Loucy (cell line): ENCODE data around the gene SNRNP25.

Experiments used
- H2AFZ ChIP-seq: fragments of 200-600 bp; sonication (generic); 2 replicates; pipeline ENCODE4 v1.6.0; 2016; ENCODE audit warnings: antibody characterized with exemption, mild to moderate bottlenecking, low read length, moderate library complexity
- H3F3A ChIP-seq: fragments of 200-600 bp; 2 replicates; pipeline ENCODE4 v1.6.0; 2016; ENCODE audit warnings: antibody characterized with exemption, low read depth, mild to moderate bottlenecking
- H3K27me3 ChIP-seq: fragments of 200-600 bp; sonication (generic); 2 replicates; pipeline ENCODE4 v1.6.1; 2014; ENCODE audit warnings: low read length, mild to moderate bottlenecking; ENCODE audit not compliant: insufficient read depth, poor library complexity, severe bottlenecking
- H3K36me3 ChIP-seq: fragments of 200-600 bp; sonication (generic); 2 replicates; pipeline ENCODE4 v1.6.1; 2016; ENCODE audit warnings: low read length; ENCODE audit not compliant: insufficient read depth
- H3K4me1 ChIP-seq: fragments of 200-600 bp; sonication (generic); 2 replicates; pipeline ENCODE4 v1.5.1; 2014; ENCODE audit warnings: low read length, mild to moderate bottlenecking; ENCODE audit not compliant: insufficient read depth, poor library complexity, severe bottlenecking
- H3K4me2 ChIP-seq: fragments of 200-600 bp; sonication (generic); 2 replicates; pipeline ENCODE4 v1.6.0; 2014; ENCODE audit warnings: antibody characterized with exemption, low read length, low read depth, mild to moderate bottlenecking; ENCODE audit not compliant: poor library complexity, severe bottlenecking
- H3K4me3 ChIP-seq: fragments of 200-600 bp; sonication (generic); 2 replicates; pipeline ENCODE4 v1.5.1; 2014; ENCODE audit warnings: low read length, mild to moderate bottlenecking, mixed read lengths; ENCODE audit not compliant: poor library complexity, severe bottlenecking
- H3K79me2 ChIP-seq: fragments of 200-600 bp; sonication (generic); 2 replicates; pipeline ENCODE4 v1.6.1; 2014; ENCODE audit warnings: low read length; ENCODE audit not compliant: insufficient read depth
- H3K9ac ChIP-seq: fragments of 200-600 bp; sonication (generic); 2 replicates; pipeline ENCODE4 v1.6.0; 2014; ENCODE audit warnings: mild to moderate bottlenecking, low read depth, low read length, moderate library complexity; ENCODE audit not compliant: poor library complexity, severe bottlenecking
- H3K9me2 ChIP-seq: fragments of 200-600 bp; sonication (generic); replicated peaks from 2 replicates; pipeline ENCODE4 v1.6.1; 2016; ENCODE audit warnings: low read depth, low read length, mixed read lengths
- H3K9me3 ChIP-seq: fragments of 200-600 bp; sonication (generic); 2 replicates; pipeline ENCODE4 v1.6.1; 2014; ENCODE audit warnings: mild to moderate bottlenecking, antibody characterized with exemption, low read length, low read depth; ENCODE audit not compliant: insufficient read depth
- H4K20me1 ChIP-seq: fragments of 200-600 bp; sonication (generic); 2 replicates; pipeline ENCODE4 v1.6.0; 2014; ENCODE audit warnings: antibody characterized with exemption, low read length, mild to moderate bottlenecking; ENCODE audit not compliant: insufficient read depth, poor library complexity, severe bottlenecking
- EZH2phosphoT487 ChIP-seq: fragments of 200-600 bp; IDR thresholded peaks from 2 replicates; pipeline ENCODE4 v1.6.1; 2018; ENCODE audit warnings: antibody characterized with exemption, mild to moderate bottlenecking, moderate library complexity, borderline replicate concordance
- TF ChIP-seq, protein P1 (sequence below): fragments of 200-600 bp; sonication (generic); conservative IDR thresholded peaks from 2 replicates; pipeline ENCODE4 v1.5.1; 2014; ENCODE audit warnings: mild to moderate bottlenecking, antibody characterized with exemption, low read length

Gene SNRNP25

DNA sequence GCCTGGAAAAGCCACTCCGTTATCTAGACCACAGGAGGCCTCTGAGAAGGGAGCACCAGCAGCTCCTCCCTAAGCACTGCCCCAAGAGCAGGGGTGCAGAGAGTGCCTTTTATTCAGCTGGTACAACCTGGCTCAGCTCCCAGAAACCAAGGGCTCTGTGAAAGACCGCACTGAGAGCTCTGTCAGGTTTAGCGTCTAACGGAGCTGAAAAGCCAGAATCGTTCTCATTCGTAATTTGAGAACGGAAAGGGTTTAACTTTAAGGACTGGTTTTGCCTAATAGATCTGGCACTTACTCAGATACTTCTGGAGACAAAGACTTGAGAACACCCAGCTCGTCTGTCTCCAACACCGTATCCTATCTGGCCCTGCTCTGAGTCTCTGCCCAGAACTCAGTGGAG lies 37.9 kb downstream of the SNRNP25 start:
- Histone ChIP-seq H3K4me2 (no peak overlapping the region), H3K27me3 (no peaks in the 10 kb centered on the region), H3K4me1 (peaks cover 12% of the 10 kb centered on the region), H2AFZ (no peak overlapping the region), H3F3A (no peaks in the 10 kb centered on the region), H3K79me2 (no peaks in the 10 kb centered on the region; the same call in 1 of the 2 replicates), H3K9ac (no peak overlapping the region), H3K4me3 (no peak overlapping the region), H3K9me2 (no peaks in the 10 kb centered on the region), H3K9me3 (no peaks in the 10 kb centered on the region), H3K36me3 (no peaks in the 10 kb centered on the region), H4K20me1 (no peaks in the 10 kb centered on the region)
- TF ChIP-seq, protein P1, sequence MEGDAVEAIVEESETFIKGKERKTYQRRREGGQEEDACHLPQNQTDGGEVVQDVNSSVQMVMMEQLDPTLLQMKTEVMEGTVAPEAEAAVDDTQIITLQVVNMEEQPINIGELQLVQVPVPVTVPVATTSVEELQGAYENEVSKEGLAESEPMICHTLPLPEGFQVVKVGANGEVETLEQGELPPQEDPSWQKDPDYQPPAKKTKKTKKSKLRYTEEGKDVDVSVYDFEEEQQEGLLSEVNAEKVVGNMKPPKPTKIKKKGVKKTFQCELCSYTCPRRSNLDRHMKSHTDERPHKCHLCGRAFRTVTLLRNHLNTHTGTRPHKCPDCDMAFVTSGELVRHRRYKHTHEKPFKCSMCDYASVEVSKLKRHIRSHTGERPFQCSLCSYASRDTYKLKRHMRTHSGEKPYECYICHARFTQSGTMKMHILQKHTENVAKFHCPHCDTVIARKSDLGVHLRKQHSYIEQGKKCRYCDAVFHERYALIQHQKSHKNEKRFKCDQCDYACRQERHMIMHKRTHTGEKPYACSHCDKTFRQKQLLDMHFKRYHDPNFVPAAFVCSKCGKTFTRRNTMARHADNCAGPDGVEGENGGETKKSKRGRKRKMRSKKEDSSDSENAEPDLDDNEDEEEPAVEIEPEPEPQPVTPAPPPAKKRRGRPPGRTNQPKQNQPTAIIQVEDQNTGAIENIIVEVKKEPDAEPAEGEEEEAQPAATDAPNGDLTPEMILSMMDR = no peak
- TF ChIP-seq EZH2phosphoT487 = no peak

DNA sequence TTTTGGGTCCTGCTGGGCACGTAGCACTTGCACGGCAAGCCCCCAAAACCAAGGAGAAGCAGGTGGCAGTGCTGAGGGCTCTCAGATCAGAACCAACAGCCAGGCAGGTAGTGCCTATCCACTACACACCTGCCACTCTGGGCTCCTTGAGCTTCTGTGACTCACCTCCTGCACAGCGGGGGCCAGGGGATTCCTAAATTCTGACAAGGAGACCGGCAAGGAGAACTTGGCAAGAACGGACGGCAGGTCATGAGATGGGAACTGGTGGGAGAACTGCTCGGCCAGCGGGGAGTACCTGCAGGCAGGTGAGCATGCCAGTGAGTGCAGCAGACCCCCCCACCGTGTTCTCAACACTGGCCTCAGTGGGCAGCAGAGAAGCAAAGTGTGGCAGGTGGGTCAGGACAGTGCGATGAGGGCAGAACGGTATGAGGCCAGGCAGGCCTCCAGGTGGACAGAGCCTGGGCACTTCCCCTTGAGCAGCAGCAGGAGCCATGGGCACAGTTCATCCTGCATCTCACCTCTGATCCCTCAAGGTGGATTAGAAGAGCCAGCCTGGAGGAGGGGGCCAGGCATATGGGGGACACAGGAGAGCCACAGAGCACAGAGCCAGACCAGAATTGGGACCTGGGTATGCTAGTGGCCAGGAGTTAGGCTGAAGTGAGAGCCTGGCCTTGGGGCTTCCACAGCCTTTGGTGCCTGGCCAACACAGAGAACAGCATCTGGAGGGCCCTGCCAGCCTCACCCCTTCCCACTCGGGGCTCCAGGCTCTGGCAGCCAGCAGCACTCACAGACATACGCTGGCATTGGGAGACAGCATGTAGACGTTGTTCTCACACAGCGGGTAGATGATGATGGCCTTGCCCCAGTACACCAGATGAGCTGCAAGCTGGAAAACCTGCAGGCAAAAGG lies 39.1 kb downstream of the SNRNP25 start:
- Histone ChIP-seq H3F3A (no peaks in the 10 kb centered on the region), H3K36me3 (no peaks in the 10 kb centered on the region), H3K4me1 (peaks cover 7% of the 10 kb centered on the region), H2AFZ (no peak overlapping the region), H4K20me1 (no peaks in the 10 kb centered on the region), H3K9ac (no peak overlapping the region), H3K79me2 (no peaks in the 10 kb centered on the region), H3K9me2 (no peaks in the 10 kb centered on the region), H3K4me3 (no peak overlapping the region), H3K4me2 (no peak overlapping the region), H3K9me3 (no peaks in the 10 kb centered on the region), H3K27me3 (no peaks in the 10 kb centered on the region)
- TF ChIP-seq EZH2phosphoT487 = no peak
- TF ChIP-seq, protein P1 = no peak

DNA sequence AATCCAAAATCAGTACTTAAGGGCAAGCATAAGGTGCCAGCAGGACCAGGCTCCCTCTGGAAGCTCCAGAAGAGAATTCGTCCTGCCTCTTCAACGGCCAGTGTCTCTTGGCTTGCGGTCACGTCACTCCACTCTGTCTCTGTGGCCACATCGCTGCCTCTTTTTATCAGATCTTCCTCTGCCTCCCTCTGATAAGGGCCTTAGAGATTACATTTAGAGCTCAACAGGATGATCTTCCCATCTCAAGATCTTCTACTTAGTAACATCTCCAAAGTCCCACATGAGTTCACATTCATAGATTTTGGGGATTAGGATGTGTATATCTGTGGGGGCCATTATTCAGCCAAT lies 41.3 kb downstream of the SNRNP25 start:
- Histone ChIP-seq H3K9me2 (no peaks in the 10 kb centered on the region), H3K79me2 (no peaks in the 10 kb centered on the region), H4K20me1 (no peaks in the 10 kb centered on the region), H2AFZ (no peak overlapping the region), H3K9me3 (no peaks in the 10 kb centered on the region), H3K36me3 (no peaks in the 10 kb centered on the region), H3K27me3 (no peaks in the 10 kb centered on the region), H3K4me1 (peaks cover 7% of the 10 kb centered on the region), H3K4me2 (no peak overlapping the region), H3K9ac (no peak overlapping the region), H3F3A (no peaks in the 10 kb centered on the region), H3K4me3 (no peak overlapping the region)
- TF ChIP-seq EZH2phosphoT487 = no peak
- TF ChIP-seq, protein P1 = no peak
